ENCODE measurements around the gene WNT7B. TPM values are rescaled to one million over a fixed set of nuclear protein-coding genes. Genes with fewer than 3 reads are reported as not detected.

The WNT7B gene
- total and polyA plus RNA-seq, 2 of the 8 experiments (the other 6 are each of a cell fraction or from before 2014, with no cell fraction given), result 0.14 to 0.24 TPM

- peaks cover 0 to 1% of the 10 kb centered on the region in 2 experiments for H4K20me1 ChIP-seq (replicated peaks in 1 of 2; ENCODE audit: control insufficient read depth in 1 of 2, insufficient read depth in 2 of 2, low read length in 2 of 2)
- H2BK120ac ChIP-seq (replicated peaks; ENCODE audit: low read depth, low read length), result no peak overlapping the region
- no peak overlapping the region for H2AK5ac ChIP-seq (ENCODE audit: low read depth, low read length)
- H3K14ac ChIP-seq (ENCODE audit: insufficient read length), result no peak overlapping the region
- DNase-seq (ENCODE audit: low read depth in 1 of 2, low spot score in 2 of 2) (no peak), FAIRE-seq (no peak)
- H3K23ac ChIP-seq (ENCODE audit: insufficient read length), result no peak overlapping the region
- WGBS, 2 experiments (ENCODE audit: extremely low coverage in 1 of 2, insufficient coverage in 1 of 2, insufficient read length in 1 of 2, insufficient replicate concordance in 2 of 2, low coverage in 1 of 2, low lambda C conversion rate in 2 of 2, missing lambda C conversion rate in 1 of 2), result 86% methylated on average over 10 of the region's 12 CpGs; no CpG with 5 or more reads in 1 of the 2 experiments
- no peak overlapping the region for H3K4me2 ChIP-seq (ENCODE audit: insufficient read depth in 1 of 2, low read depth in 2 of 2, low read length in 2 of 2)
- TF ChIP-seq SP4 (IDR thresholded peaks at IDR 0.05; ENCODE audit: low read length) (no peak), RBBP5 (IDR thresholded peaks at IDR 0.05; ENCODE audit: borderline replicate concordance, low read depth, low read length) (no peak), JUN (IDR thresholded peaks at IDR 0.05; ENCODE audit: low read depth, low read length) (no peak), FOSL1 (IDR thresholded peaks at IDR 0.05; ENCODE audit: insufficient read depth, low read depth, low read length) (no peak), TBP (IDR thresholded peaks at IDR 0.05; ENCODE audit: low read depth, low read length) (no peak), RXRA (IDR thresholded peaks at IDR 0.05; ENCODE audit: insufficient read depth, low read depth, low read length) (no peak), SRF (IDR thresholded peaks at IDR 0.05; ENCODE audit: low read depth, low read length) (no peak), NRF1 (IDR thresholded peaks at IDR 0.05; ENCODE audit: low read depth, low read length) (no peak), CBX5 (IDR thresholded peaks at IDR 0.05; ENCODE audit: low read depth, low read length) (no peak), KDM5A (IDR thresholded peaks at IDR 0.05; ENCODE audit: low read length) (no peak), POU5F1 (IDR thresholded peaks at IDR 0.05; ENCODE audit: low read depth, low read length) (no peak), CBX8 (IDR thresholded peaks at IDR 0.05; ENCODE audit: borderline replicate concordance, low read depth, low read length) (no peak)
- H2BK15ac ChIP-seq (ENCODE audit: low read length), result no peak overlapping the region
- no peak overlapping the region for H2BK20ac ChIP-seq (ENCODE audit: low read length)
- H2BK12ac ChIP-seq (ENCODE audit: low read depth, low read length), result no peak overlapping the region
- H3K9ac ChIP-seq (replicated peaks in 1 of 4; ENCODE audit: extremely low read depth in 1 of 4, low read depth in 3 of 4, low read length in 3 of 4), result no peak overlapping the region
- peaks cover 0 to 31% (median 21%) of the 10 kb centered on the region in 4 experiments; a peak in 6 of 7 replicates for H3K4me1 ChIP-seq (replicated peaks in 1 of 4; ENCODE audit: control insufficient read depth in 3 of 4, insufficient read depth in 4 of 4, low read length in 3 of 4)
- no peak overlapping the region for H3K4ac ChIP-seq (replicated peaks; ENCODE audit: insufficient read length, low read depth, low read length)
- no peak overlapping the region for H3K18ac ChIP-seq (ENCODE audit: extremely low read depth, low read length)
- no peak overlapping the region for H2AFZ ChIP-seq (ENCODE audit: low read length)
- no peaks in the 10 kb centered on the region for H3K9me3 ChIP-seq (ENCODE audit: insufficient read depth in 2 of 2, low read depth in 1 of 2, low read length in 1 of 2)
- H2BK5ac ChIP-seq (ENCODE audit: low read depth, low read length), result no peak overlapping the region
- H4K8ac ChIP-seq (ENCODE audit: extremely low read depth, insufficient read depth, low read length), result no peak overlapping the region
- H4K5ac ChIP-seq (ENCODE audit: insufficient read length, low read depth, low read length), result no peak overlapping the region
- no peaks in the 10 kb centered on the region for H3K36me3 ChIP-seq (ENCODE audit: control insufficient read depth in 2 of 4, insufficient read depth in 4 of 4, low read length in 3 of 4)
- H3K56ac ChIP-seq (replicated peaks; ENCODE audit: insufficient read length, low read depth, low read length), result no peak overlapping the region
- ChIA-PET POLR2A (ENCODE audit: partially characterized antibody) (no interaction called here), CTCF (ENCODE audit: partially characterized antibody) (interaction anchor here (0.8 to 1.7 kb wide), 4 partner anchors 21 to 99 kb away, joined by 3 to 6 read pairs (median 3); no protein-coding TSS in a partner anchor)
- no peaks in the 10 kb centered on the region for H3K23me2 ChIP-seq (ENCODE audit: low read depth, low read length)
- H3K27ac ChIP-seq (ENCODE audit: low read depth, low read length), result no peak overlapping the region
- H3K79me2 ChIP-seq (ENCODE audit: control insufficient read depth in 1 of 2, insufficient read depth in 2 of 2, low read length in 2 of 2), result no peaks in the 10 kb centered on the region
- peaks cover 0 to 17% (median 8%) of the 10 kb centered on the region in 4 experiments; a peak in 5 of 7 replicates for H3K27me3 ChIP-seq (replicated peaks in 1 of 4; ENCODE audit: control insufficient read depth in 3 of 4, extremely low read depth in 1 of 4, insufficient read depth in 3 of 4, low read length in 3 of 4)
- no peak overlapping the region for H4K91ac ChIP-seq (replicated peaks; ENCODE audit: insufficient read length, low read length)
- no peak overlapping the region for H3K4me3 ChIP-seq (ENCODE audit: extremely low read depth in 1 of 4, insufficient read depth in 2 of 4, low read depth in 3 of 4, low read length in 4 of 4)
- H3K79me1 ChIP-seq (ENCODE audit: low read depth, low read length), result no peaks in the 10 kb centered on the region
Observed at GRCh38 chr22:45962756-45963324, 14.1 kb downstream of the WNT7B start.
